OCI-LY7 (cell line): ENCODE data around the gene BCDIN3D.

Experiments used
- EZH2phosphoT487 ChIP-seq: fragments of 200-600 bp; sonication (generic); IDR thresholded peaks from 2 replicates; pipeline ENCODE4 v1.6.1; 2018; ENCODE audit warnings: low read depth, borderline replicate concordance, mild to moderate bottlenecking, mixed run types, antibody characterized with exemption, low read length, moderate library complexity, mixed read lengths
- TF ChIP-seq, protein P1 (sequence below): fragments of 200-600 bp; sonication (generic); conservative IDR thresholded peaks from 2 replicates; pipeline ENCODE4 v1.5.1; 2014; ENCODE audit warnings: mild to moderate bottlenecking, antibody characterized with exemption, low read length, moderate library complexity, mixed read lengths

DNA sequence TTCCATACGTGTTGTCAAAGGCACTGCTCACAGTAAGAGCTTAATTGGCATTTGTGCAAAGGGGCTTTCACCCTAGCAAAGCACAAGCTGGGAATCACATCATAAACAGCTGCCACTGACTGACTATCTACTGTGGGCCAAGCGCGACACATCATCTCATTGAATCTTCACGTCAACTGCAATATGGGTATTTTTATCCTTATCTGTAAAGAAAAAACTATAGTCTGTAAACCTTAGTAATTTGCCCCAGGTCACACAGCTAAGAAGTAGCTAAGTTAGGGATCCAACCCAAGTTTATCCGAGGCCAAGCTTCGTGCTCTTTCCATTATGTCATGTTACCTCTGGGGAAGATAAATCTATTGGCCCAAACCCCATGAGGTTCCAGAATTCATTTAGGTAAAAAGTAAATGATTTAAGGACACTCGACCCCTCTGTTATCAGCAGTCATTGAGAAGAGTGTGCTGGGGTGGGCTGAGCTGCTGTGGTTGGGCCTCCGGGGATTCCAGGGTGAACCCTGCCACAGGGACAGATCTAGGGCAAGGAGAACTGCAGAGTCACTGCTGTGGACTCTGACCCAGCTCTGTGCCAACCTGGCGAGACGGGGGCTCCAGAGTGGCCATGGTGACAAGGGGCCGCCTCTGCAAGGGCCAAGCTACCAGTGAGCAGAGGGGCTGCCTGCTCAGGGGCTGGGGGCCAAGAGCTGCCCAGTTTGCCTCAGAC lies 42.3 kb downstream of the BCDIN3D start:
- TF ChIP-seq, protein P1, sequence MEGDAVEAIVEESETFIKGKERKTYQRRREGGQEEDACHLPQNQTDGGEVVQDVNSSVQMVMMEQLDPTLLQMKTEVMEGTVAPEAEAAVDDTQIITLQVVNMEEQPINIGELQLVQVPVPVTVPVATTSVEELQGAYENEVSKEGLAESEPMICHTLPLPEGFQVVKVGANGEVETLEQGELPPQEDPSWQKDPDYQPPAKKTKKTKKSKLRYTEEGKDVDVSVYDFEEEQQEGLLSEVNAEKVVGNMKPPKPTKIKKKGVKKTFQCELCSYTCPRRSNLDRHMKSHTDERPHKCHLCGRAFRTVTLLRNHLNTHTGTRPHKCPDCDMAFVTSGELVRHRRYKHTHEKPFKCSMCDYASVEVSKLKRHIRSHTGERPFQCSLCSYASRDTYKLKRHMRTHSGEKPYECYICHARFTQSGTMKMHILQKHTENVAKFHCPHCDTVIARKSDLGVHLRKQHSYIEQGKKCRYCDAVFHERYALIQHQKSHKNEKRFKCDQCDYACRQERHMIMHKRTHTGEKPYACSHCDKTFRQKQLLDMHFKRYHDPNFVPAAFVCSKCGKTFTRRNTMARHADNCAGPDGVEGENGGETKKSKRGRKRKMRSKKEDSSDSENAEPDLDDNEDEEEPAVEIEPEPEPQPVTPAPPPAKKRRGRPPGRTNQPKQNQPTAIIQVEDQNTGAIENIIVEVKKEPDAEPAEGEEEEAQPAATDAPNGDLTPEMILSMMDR: no peak
- TF ChIP-seq EZH2phosphoT487: no peak
